ENCODE measurements around the gene AANAT.

Gene AANAT

GRCh38 chr17:76441686-76442340 lies 25.6 kb upstream of the AANAT start:
- no peak for DNase-seq (ENCODE audit: low read depth in 2 of 3, low spot score in 1 of 3)

DNA sequence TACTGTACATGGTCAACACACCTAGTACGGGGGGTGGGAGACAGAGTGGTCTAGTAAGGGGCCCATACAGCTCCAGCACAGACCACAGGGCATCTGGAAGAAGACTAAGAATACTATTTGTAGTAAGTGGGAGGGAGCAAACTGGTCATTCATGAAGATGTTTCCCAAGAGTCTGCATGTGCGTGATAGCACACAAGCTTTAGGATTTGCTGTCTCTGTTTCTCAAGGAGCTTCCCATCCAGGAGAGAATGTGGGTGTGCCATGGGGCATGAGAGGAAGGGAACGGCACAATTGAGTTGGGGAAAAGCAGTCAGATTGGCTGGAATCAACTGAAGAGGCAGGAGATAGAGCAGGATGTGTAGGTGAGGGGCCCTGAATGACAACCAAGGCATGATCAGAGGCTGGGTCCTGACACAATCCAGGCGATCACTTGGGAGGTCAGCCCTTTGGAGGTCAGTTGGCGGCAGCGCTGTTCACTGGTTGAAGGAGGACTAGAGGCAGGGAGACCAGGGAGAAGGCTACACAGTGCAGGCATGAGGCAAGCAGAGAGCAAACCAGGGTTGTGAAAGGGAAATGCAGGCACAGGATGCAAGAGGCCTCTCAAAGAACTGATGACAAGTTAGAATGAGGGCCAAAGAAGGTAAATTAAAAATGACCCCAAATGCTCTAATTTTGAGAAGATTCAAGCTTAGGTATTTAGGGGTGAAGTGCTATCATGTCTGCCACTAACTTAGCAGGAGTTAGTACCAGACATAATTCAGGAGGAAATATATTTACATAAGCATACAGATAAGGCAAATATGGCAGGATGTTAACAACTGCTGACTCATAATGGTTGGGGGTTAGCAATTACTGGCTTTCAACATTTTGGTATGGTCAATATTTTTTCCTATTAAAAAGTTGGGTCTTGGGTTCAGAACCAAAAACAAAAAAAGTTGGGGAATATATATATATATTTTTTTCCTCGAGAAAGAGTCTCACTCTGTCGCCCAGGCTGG lies 24.8 kb upstream of the AANAT start:
- no peak for DNase-seq (ENCODE audit: low read depth in 2 of 3, low spot score in 1 of 3)

GRCh38 chr17:76444518-76445311 lies 22.7 kb upstream of the AANAT start:
- no peak for DNase-seq (ENCODE audit: low read depth in 2 of 3, low spot score in 1 of 3)

DNA sequence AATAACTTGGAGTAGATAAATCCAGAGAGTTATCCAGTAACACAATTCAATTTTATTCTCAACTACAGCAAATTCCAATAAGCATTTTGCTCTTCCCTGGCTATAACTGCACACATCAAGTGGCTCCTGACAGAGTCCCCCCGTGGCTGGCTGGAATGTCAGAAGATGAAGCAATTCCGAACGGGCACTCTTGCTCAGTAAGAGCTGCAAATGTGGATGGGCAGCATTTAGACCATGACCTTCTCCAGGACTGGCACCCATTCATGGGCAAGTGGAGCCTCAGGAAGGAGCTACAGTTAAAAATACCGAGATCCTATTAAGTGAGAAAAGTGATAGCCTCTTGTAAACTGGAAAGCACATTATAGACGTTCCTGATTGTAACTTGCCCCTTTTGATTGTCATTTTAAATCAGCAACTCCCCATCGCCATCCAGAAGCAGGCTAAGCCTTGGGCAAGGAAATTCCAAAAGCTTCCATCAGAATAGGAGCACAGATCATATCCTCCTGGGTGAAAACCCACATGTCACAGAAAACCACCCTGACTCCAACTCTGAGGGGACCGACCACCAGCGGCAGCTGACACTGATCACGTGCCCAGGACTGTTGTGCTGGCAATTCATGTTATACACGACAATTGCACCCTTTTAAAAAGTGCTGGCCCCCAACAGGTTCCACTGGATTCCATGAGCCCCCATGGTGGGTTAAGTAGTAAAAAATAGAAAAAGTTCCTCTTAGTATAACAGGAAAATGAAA lies 21.5 kb upstream of the AANAT start:
- no peak for DNase-seq (ENCODE audit: low read depth in 2 of 3, low spot score in 1 of 3)

GRCh38 chr17:76446449-76447231 lies 20.8 kb upstream of the AANAT start:
- no peak for DNase-seq (ENCODE audit: low read depth in 2 of 3, low spot score in 1 of 3)

DNA sequence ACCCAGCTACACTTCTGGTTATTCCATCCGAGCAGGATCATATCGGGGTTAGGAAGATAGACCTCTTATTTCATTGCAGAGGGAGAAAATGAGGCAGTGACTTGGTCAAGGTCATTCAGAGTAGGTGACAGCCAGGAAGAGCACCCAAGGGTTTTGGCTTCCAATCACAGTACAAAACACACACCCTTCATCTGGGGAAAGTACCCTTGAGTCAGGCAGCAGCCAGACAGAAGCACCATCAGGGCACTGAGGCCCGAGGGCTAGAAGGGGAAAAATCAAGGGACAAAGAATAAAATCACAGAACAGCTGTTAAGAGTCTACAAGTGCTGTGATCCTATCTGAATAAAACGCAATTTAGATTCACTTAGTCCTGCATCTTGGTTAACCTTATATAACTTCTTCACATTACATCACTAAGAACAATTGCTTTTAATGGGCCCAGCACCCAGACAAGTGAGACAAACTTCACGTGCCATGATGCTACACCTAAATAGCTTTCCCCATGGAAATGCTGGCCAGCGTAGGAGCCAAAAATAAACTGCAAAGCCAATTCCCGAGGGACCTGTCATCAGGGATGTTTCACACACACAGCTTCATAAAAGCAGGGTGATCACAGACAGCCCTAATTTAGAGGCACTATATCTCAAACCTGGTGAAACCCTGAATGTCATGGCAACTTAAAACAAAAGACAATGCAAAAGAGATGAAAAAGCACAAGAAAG lies 19.3 kb upstream of the AANAT start:
- DNase-seq (ENCODE audit: low read depth in 2 of 3, low spot score in 1 of 3) = no peak

DNA sequence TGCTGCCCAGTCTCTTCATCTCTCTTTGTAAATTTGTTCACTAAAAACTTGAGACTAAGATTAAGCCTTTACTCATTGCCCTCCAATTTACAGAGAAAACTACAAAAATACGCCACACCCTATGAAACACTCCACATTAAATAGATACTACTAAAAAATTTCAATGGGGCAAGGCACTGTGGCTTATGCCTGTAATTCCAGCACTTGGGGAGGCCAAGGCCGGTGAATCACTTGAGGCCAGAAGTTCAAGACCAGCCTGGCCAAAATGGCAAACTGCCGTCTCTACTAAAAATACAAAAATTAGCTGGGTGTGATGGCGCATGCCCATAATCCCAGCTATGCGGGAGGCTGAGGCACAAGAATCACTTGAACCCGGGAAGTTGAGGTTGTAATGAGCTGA lies 18.3 kb upstream of the AANAT start:
- no peak for DNase-seq (ENCODE audit: low read depth in 2 of 3, low spot score in 1 of 3)

- DNase-seq (ENCODE audit: low read depth in 2 of 3, low spot score in 1 of 3) = no peak
These were observed 15.9 kb upstream of the AANAT start for GRCh38 chr17:76451506-76451905.

DNA sequence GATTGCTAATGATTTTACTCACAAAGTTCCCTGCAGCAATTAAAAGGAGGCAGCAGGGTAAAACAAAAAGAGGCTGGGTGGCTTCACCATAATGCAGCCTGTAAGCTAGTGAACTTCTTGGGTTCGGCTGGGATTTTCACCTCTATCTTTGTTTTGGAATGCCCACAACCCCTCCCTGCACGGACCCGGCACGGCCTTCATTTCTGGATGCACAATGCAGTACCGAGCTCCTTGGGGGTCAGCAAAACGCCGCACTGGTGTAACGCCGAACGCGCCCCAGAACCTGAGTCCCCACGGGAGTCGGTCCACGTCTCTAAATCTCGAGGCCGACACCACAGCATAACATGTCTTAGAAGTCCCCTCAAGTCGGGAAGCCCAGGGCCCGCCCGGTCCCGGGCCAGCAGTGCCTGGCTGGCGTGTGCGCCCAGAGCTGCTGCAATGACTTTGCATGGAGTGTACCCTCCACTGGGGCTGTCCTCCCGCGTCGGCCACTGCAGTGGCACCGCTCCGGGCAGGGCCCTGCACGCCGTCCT lies 15.2 kb upstream of the AANAT start:
- no peak for DNase-seq (ENCODE audit: low read depth in 2 of 3, low spot score in 1 of 3)

DNA sequence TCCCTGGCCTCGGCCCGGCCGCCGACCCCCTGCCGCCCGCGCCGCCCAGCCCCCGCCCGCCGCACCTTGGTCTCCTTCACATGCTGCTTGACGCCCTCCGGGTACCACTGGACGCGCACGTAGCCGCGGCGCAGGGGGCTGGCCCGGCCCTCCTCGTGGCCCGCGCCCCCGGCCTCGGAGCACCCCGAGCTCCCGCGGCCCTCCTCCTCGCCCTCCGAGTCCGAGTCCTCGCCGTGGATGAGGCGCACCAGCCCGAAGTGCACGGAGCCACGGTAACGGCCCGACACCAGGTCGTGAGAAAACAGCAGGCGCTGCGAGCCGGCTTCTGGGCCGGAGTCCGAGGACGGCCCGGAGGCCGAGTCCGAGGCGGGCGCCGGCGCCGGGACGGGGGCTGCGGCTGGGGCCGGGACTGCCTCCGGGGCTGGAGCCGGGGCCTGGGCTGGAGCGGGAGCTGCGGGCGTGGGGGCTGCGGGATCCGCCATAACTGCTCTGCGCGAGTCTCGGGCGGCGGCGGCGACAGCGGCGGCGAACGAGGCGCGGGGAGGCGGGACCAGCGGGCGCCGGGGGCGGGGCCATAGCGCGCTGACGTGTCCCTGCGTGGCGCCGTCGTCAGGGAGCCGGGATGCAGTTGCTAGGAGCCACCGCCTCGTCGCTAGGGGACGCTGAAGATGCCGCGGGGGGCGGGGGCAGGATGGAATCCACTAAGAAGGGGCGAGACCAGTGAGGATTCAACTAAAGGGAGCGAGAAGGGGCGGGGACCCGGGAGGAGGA lies 14.6 kb upstream of the AANAT start, which contains the start of gene UBE2O:
UBE2O (minus strand) TSS at position 493 of the 771 bp plus-strand sequence; CDS start at position 482, 11 bp downstream.
- DNase-seq (ENCODE audit: low read depth in 2 of 3, low spot score in 1 of 3) = peak; percentile 86 to 94 (median 92)

DNA sequence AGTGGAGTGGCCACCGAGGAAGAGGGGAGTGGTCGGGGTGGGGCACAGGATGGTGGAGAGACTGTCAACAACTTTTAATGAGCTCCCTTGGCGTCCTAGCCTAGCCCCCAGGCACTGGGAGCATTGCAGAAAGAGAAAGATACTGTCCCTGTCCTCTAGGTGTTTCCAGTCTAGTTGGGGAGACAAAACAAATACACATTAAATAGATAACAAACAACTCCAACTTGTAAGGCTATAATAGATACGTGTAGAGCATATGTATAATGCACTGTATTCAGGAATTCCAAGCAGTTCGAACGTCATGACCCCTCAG lies 14.0 kb upstream of the AANAT start:
- DNase-seq (ENCODE audit: low read depth in 2 of 3, low spot score in 1 of 3) = no peak

DNA sequence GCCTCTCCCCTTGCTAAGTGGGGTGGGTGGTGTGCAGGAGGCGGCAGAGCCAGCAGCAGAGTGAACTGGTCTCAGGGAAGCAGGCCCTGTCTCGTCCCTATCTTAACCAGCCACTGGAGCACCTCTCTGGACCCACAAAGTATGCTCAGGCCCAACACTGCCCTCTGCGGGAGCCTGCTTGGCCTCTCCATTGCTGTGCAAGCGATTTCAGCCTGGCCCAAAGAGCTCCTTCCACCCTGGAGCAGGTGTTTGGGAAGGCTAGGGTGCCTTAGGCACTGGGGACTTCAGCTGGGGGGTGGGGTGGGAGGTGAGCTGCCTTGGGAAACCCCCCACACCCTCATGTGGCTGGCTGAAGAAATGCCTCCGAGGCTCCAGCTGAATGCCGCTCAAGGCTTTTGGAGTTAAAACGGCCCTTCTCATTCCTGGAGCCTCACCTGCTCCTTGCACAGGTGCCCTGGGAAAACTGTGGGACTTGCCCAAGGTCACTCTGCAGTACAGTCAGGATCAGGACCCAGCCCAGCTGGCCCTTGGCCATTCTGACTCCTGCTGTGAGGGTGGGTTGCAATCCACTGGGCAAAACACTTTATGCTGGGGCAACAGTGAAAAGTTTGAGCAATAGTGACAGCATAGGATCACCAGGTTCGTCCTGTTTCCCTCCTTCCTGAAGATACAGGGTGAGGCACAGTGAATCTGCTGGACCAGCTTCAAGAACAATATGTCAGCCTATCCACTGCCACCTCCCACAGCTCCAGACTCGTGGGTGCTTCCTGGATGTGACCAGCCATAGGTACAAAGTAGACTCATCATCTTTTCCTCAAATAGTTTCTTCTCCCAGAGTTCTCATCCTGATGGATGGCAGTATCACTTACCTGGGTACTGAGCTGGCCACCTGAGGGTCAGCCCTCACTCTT lies 8.6 kb upstream of the AANAT start:
- DNase-seq (ENCODE audit: low read depth in 2 of 3, low spot score in 1 of 3) = no peak

- no peak for DNase-seq (ENCODE audit: low read depth in 2 of 3, low spot score in 1 of 3)
These were observed 7.7 kb upstream of the AANAT start for GRCh38 chr17:76459674-76460073.

DNA sequence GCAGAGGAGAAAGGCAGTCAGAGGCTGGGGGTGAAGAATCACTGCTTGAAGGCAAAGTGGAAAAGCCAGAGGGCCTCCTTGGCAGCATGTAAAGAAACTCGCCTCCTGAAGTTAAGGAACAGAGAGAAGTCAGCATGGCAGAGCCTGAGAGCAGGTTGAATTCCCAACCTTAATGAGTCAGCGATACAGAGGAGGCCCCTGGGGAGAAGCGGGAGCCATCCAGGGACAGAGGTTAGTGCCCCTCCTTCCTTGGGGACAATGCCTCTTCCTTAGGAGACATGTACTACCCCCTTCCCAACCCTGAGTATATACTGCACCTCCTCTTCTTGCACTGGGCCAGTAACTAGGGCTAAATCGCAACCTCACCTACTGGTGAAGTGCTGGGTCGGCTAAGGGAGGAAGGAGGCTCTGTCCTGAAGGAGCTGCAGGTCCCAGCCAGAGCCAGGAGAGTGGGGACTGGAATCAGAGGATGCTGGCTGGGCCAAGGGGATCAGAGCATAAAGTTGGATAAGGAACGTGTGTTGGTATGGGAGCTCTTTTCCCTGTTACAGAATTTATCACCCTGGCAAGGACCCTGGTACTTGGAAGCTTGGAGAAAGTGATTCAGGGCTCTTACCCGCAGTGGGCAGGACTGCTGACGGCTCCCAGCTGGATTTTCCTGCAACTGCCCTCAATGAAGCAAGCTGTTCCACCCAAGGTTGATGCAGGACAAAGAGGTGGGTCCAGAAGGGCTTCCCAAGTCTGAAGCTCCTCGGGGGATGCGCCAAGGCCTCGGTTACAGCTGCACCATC lies 5.4 kb upstream of the AANAT start:
- DNase-seq (ENCODE audit: low read depth in 2 of 3, low spot score in 1 of 3) = no peak

- DNase-seq (ENCODE audit: low read depth in 2 of 3, low spot score in 1 of 3) = no peak
These were observed 4.7 kb upstream of the AANAT start for GRCh38 chr17:76462556-76463290.

- no peak for DNase-seq (ENCODE audit: low read depth in 2 of 3, low spot score in 1 of 3)
These were observed 650 bp upstream of the AANAT start for GRCh38 chr17:76466775-76467130.
